Omental fat pad (tissue), 4 donors: ENCODE data around the gene PLA2G4A. TPM values are rescaled to one million over a fixed set of nuclear protein-coding genes. Genes with fewer than 3 reads are reported as not detected.

ENCODE experiments used
- ATAC-seq: fragments of 150-250 bp; one replicate; pipeline ENCODE4 v1.9.1; 2016; ENCODE audit warnings: mild to moderate bottlenecking, moderate library complexity; ENCODE audit not compliant: low FRiP score
- DNase-seq: peaks from one replicate; pipeline ENCODE4 v3.0.0-alpha.2; 2019; ENCODE audit warnings: low spot score
- total RNA-seq, 4 donors: library from RNA; depleted of rRNA; stranded (reverse); fragments of >200 nt; gene quantifications; one replicate each; pipeline ENCODE4 v1.1.0, GENCODE V29; 2016
- TF ChIP-seq, protein P1 (sequence below), 3 donors: fragments of 450-650 bp; IDR thresholded peaks; one replicate each; pipeline ENCODE4 v1.5.1; 2016 to 2017; ENCODE audit warnings: antibody characterized with exemption in 3 of 3, mild to moderate bottlenecking in 3 of 3, moderate library complexity in 2 of 3

The PLA2G4A gene
- total RNA-seq, 4 donors from 2014 or later = 8.8 to 26.8 (median 12.4) TPM

- ATAC-seq = no peak
Measured at GRCh38 chr1:186792870-186793581, 35.7 kb upstream of the PLA2G4A start.

GRCh38 chr1:186793582-186793927 is 35.2 kb upstream of the PLA2G4A start:
- ATAC-seq (no peak), DNase-seq (no peak)
- TF ChIP-seq, protein P1, sequence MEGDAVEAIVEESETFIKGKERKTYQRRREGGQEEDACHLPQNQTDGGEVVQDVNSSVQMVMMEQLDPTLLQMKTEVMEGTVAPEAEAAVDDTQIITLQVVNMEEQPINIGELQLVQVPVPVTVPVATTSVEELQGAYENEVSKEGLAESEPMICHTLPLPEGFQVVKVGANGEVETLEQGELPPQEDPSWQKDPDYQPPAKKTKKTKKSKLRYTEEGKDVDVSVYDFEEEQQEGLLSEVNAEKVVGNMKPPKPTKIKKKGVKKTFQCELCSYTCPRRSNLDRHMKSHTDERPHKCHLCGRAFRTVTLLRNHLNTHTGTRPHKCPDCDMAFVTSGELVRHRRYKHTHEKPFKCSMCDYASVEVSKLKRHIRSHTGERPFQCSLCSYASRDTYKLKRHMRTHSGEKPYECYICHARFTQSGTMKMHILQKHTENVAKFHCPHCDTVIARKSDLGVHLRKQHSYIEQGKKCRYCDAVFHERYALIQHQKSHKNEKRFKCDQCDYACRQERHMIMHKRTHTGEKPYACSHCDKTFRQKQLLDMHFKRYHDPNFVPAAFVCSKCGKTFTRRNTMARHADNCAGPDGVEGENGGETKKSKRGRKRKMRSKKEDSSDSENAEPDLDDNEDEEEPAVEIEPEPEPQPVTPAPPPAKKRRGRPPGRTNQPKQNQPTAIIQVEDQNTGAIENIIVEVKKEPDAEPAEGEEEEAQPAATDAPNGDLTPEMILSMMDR (IDR thresholded peaks at IDR 0.05) = no peak

More at GRCh38 chr1:186792870-186793581, 35.7 kb upstream of the PLA2G4A start:
- no peak for DNase-seq
- TF ChIP-seq, protein P1 (IDR thresholded peaks at IDR 0.05) = no peak

- ATAC-seq (no peak), DNase-seq (no peak)
- TF ChIP-seq, protein P1 (IDR thresholded peaks at IDR 0.05) = no peak
Measured at GRCh38 chr1:186798960-186799688, 29.6 kb upstream of the PLA2G4A start.

DNA sequence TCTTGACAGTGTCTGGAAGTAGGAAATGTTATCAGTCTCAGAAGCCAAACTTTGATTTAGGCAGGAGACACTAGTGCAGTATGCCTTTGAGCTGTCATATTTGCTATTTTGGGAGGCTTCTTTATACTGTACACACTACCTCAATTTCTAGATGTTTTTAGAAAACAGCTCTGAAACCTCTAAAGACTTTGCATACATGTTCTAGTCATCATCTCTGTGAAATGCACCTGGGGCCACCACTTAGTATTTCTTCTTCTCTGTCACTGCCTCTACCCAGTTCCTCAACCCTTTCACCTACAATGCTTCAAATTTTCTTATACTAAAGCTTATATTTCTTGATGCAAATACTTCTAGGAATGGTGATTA is 29.1 kb upstream of the PLA2G4A start:
- DNase-seq = no peak
- no peak for ATAC-seq
- TF ChIP-seq, protein P1 (IDR thresholded peaks at IDR 0.05) = no peak

- DNase-seq (no peak), ATAC-seq (no peak)
- TF ChIP-seq, protein P1 (IDR thresholded peaks at IDR 0.05) = no peak
Measured at GRCh38 chr1:186802388-186802787, 26.4 kb upstream of the PLA2G4A start.

DNA sequence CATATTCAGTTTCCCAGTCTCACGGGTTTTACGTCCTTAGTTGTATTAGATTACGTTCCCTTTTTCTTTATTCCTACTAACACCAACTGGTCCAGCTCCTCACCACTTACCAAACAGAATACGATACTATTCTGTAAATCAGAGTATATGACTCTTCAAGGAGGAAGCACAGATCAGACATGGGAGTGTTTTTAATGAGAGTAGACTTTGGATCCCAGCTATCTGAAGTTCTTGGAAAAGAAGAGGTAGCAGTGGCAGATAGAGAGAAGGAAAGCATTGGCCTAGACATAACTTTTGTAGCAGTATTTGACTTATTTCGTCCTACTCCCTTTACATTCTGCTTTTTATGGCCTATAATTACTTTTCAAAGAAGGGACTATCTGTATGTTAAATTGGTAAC is 24.1 kb upstream of the PLA2G4A start:
- DNase-seq = no peak
- no peak for ATAC-seq
- TF ChIP-seq, protein P1 (IDR thresholded peaks at IDR 0.05) = no peak

GRCh38 chr1:186806477-186806876 is 22.3 kb upstream of the PLA2G4A start:
- TF ChIP-seq, protein P1 (IDR thresholded peaks at IDR 0.05) = no peak
- no peak for DNase-seq
- no peak for ATAC-seq
